Gastroesophageal sphincter (tissue), 4 donors: ENCODE measurements around the gene MARK3. TPM values are rescaled to one million over a fixed set of nuclear protein-coding genes. Genes with fewer than 3 reads are reported as not detected.
A peak's percentile ranks its signal among the peaks of the same experiment; 100 is the strongest.
"Not testable (repeated sequence)": the region's sequence is repeated elsewhere in the genome, so short reads cannot be mapped to it uniquely, and the experiment has no call there.

Source experiments
- ATAC-seq: fragments of 150-250 bp; one replicate; pipeline ENCODE4 v1.9.1; 2016; ENCODE audit warnings: mild to moderate bottlenecking, moderate library complexity
- H3K27ac ChIP-seq, 4 donors: fragments of 200-600 bp; sonication (generic) in 3 of 4; 1 replicate in 3 of 4; 2 replicates in 1 of 4; pipeline ENCODE4 v1.5.1; 2016 to 2019
- H3K27me3 ChIP-seq: fragments of 200-600 bp; sonication (generic); one replicate; pipeline ENCODE4 v1.5.1; 2019
- H3K36me3 ChIP-seq, 2 donors: fragments of 200-600 bp; sonication (generic); one replicate each; pipeline ENCODE4 v1.5.1; 2019; ENCODE audit warnings: control low read depth in 1 of 2
- H3K4me1 ChIP-seq, 3 donors: fragments of 200-600 bp; sonication (generic); 1 replicate in 2 of 3; 2 replicates in 1 of 3; pipeline ENCODE4 v1.5.1; 2016 to 2019; ENCODE audit warnings: control low read depth in 2 of 3
- H3K4me3 ChIP-seq, 2 donors: fragments of 200-600 bp; sonication (generic); one replicate each; pipeline ENCODE4 v1.5.1; 2019; ENCODE audit warnings: mild to moderate bottlenecking in 1 of 2, moderate library complexity in 1 of 2
- H3K9me3 ChIP-seq, 3 donors: fragments of 200-600 bp; sonication (generic); one replicate each; pipeline ENCODE4 v1.5.1; 2017 to 2019; ENCODE audit warnings: control low read depth in 2 of 3
- CTCF ChIP-seq, 4 experiments: fragments of 200-600 bp in 2 of 4; fragments of 450-650 bp in 2 of 4; sonication (generic) in 1 of 4; IDR thresholded peaks; one replicate each; pipeline ENCODE4 v1.5.1; 2017 to 2019; ENCODE audit warnings: antibody characterized with exemption in 4 of 4, mild to moderate bottlenecking in 2 of 4, moderate library complexity in 2 of 4
- EP300 ChIP-seq: sonication (generic); formaldehyde crosslinking; IDR thresholded peaks from one replicate; pipeline ENCODE4 v1.6.1; 2017; ENCODE audit warnings: antibody characterized with exemption, mild to moderate bottlenecking
- POLR2A ChIP-seq, 2 donors: fragments of 450-650 bp; IDR thresholded peaks; one replicate each; pipeline ENCODE4 v1.6.1; 2017; ENCODE audit warnings: antibody characterized with exemption in 2 of 2, mild to moderate bottlenecking in 2 of 2, moderate library complexity in 1 of 2
- POLR2AphosphoS5 ChIP-seq: sonication (generic); formaldehyde crosslinking; IDR thresholded peaks from one replicate; pipeline ENCODE4 v1.6.1; 2017; ENCODE audit warnings: antibody characterized with exemption
- WGBS, 2 donors: methylation state at CpG; one replicate each; pipeline ENCODE4 v1.1.5; 2018; ENCODE audit warnings: low coverage in 1 of 2; 5-methylcytosine and 5-hydroxymethylcytosine counted together
- total RNA-seq, 4 donors: library from RNA; depleted of rRNA; stranded (reverse); fragments of >200 nt; gene quantifications; one replicate each; pipeline ENCODE4 v1.1.0, GENCODE V29; 2016

The MARK3 gene
- total RNA-seq, 4 donors from 2014 or later: 65.1 to 127 (median 70.4) TPM

DNA sequence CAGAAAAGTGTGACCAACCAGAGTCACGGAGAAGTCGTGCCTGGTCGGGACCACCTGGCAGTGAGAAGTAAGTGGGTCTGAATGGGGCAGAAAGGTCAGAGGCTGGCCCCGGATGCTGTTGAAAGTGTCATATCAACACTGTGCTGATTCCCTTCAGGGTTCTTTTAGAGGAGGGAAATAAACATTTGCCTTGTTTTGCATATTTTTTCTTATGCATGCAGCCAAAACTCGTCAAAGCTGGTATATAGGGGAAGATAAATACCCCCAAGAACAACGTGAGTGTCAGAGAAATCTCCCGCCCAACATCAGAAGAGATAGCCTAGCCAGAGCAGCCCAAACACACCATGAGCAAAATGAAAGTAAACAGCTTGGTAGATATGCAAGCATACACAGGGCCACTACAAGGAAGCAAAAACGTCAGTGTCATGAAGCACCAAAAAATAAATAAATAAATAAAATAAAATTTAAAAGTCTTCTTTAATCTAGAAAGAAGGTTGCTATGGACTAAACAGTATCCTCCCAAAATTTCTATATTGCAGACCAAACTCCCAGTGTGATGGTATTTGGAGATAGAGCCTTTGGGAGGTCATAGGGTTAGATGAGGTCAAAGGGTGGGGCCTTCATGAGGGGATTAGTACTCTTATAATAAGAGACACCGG, 29.1 kb upstream of the MARK3 start:
- TF ChIP-seq CTCF (IDR thresholded peaks at IDR 0.05): no peak
- no peak for TF ChIP-seq POLR2AphosphoS5
- no peak for TF ChIP-seq EP300
- no peak for TF ChIP-seq POLR2A (IDR thresholded peaks at IDR 0.05)
- Histone ChIP-seq H3K4me3 (no peak overlapping the region), H3K36me3 (no peaks in the 10 kb centered on the region), H3K4me1 (no peaks in the 10 kb centered on the region), H3K9me3 (no peaks in the 10 kb centered on the region), H3K27me3 (peaks cover 16% of the 10 kb centered on the region), H3K27ac (no peak overlapping the region)
- WGBS, 2 donors: 47 to 56% methylated on average over 2 to 6 of the region's 9 CpGs
- no peak for ATAC-seq

- WGBS, 2 donors: 63 to 86% methylated on average over 2 to 6 of the region's 10 CpGs
- not testable (repeated sequence) for H3K9me3 ChIP-seq, H3K4me1 ChIP-seq, H3K36me3 ChIP-seq, ATAC-seq, H3K4me3 ChIP-seq, H3K27ac ChIP-seq
- peaks cover 16% of the 10 kb centered on the region for H3K27me3 ChIP-seq
These were observed 27.7 kb upstream of the MARK3 start for GRCh38 chr14:103357552-103357951.

- WGBS, 2 donors: 76 to 82% methylated on average over 4 to 6 of the region's 7 CpGs
- Histone ChIP-seq H3K4me3 (no peak overlapping the region), H3K36me3 (no peaks in the 10 kb centered on the region), H3K27me3 (peaks cover 7% of the 10 kb centered on the region), H3K4me1 (no peaks in the 10 kb centered on the region), H3K27ac (no peak overlapping the region), H3K9me3 (peaks cover 0 to 6% (median 0%) of the 10 kb centered on the region in 3 donors)
- no peak for ATAC-seq
- TF ChIP-seq POLR2A (IDR thresholded peaks at IDR 0.05) (no peak), CTCF (IDR thresholded peaks at IDR 0.05) (no peak), POLR2AphosphoS5 (no peak), EP300 (no peak)
These were observed 24.7 kb upstream of the MARK3 start for GRCh38 chr14:103360548-103360947.

DNA sequence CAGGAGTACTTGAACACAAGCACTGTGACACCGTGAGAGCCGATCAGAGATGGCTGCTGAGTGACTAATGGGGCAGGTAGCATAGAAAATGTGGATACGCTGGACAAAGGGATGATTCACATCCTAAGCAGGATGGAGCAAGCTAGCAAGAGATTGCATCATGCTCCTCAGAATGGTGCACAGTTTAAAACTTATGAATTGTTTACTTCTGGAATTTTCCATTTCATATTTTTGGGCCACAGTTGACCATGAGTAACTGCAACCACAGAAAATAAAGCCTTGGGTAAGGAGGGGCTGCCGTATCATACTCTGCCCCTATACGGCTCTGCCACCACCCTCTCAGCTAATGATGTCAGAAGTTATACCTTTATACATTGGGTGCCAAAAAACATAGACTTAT, 23.3 kb upstream of the MARK3 start:
- Histone ChIP-seq H3K4me3 (no peak overlapping the region), H3K36me3 (no peaks in the 10 kb centered on the region), H3K27me3 (peaks cover 7% of the 10 kb centered on the region), H3K4me1 (no peaks in the 10 kb centered on the region), H3K27ac (no peak overlapping the region), H3K9me3 (peaks cover 0 to 6% (median 0%) of the 10 kb centered on the region in 3 donors)
- 54 to 64% methylated on average over 5 of the region's 5 CpGs for WGBS, 2 donors
- ATAC-seq: peak; percentile 81
- TF ChIP-seq EP300 (no peak), POLR2A (IDR thresholded peaks at IDR 0.05) (no peak), CTCF (IDR thresholded peaks at IDR 0.05) (no peak), POLR2AphosphoS5 (no peak)

DNA sequence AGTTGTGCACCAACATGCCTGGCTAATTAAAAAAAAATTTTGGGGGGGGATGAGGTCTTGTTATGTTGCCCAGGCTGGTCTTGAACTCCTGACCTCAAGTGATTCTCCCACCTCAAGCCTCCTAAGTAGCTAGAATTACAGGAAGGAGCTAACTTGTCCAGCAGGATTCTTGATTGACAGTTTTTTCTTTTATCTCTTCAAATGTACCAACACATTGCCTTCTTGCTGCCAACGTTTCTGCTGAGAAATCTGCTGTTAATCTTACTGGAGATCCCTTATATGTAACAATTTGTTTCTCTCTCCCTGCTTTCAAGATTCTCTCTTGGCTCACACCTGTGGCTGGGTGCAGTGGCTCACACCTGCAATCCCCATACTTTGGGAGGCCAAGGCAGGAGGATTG, 22.4 kb upstream of the MARK3 start:
- ATAC-seq: no peak
- Histone ChIP-seq H3K27ac (no peak overlapping the region), H3K4me1 (no peaks in the 10 kb centered on the region), H3K27me3 (peaks cover 7% of the 10 kb centered on the region), H3K4me3 (no peak overlapping the region), H3K36me3 (no peaks in the 10 kb centered on the region), H3K9me3 (peaks cover 0 to 6% (median 0%) of the 10 kb centered on the region in 3 donors)
- 30 to 78% methylated on average over 1 of the region's 1 CpG for WGBS, 2 donors
- TF ChIP-seq POLR2A (IDR thresholded peaks at IDR 0.05) (no peak), CTCF (IDR thresholded peaks at IDR 0.05) (no peak), POLR2AphosphoS5 (no peak), EP300 (no peak)
